ENCODE results near the gene NRXN3.

GRCh38 chr14:78484028-78484427 is 313.9 kb downstream of the NRXN3 start:
- TF ChIP-seq CTCF (IDR thresholded peaks at IDR 0.05; ENCODE audit: poor library complexity, severe bottlenecking) = no peak
- TF ChIP-seq EP300 (conservative IDR thresholded peaks at IDR 0.05; ENCODE audit: poor library complexity, severe bottlenecking) = no peak
